ENCODE data around the gene ZNF544. TPM values are rescaled to one million over a fixed set of nuclear protein-coding genes. Genes with fewer than 3 reads are reported as not detected.

Gene ZNF544
- 10 to 100 TPM; 23.7 to 63.5 (median 40.8) TPM for total RNA-seq

- ATAC-seq (replicated peaks in 6 of 8) = peak; percentile 86 to 92 (median 90)
- Histone ChIP-seq H3K27ac (peak within 1 kb of the TSS; percentile 81 to 90), H3K4me3 (peak within 1 kb of the TSS; percentile 46 to 67 (median 57)), H3K4me1 (replicated peaks in 1 of 2) (peaks cover 9 to 11% of the 10 kb centered on the region in 2 donors)
- in situ Hi-C loops (cut with MboI; ENCODE audit: low pct_unique_long_range_greater_than_20kb in 2 of 9, low sequenced_read_pairs in 9 of 9, unreplicated experiment in 9 of 9) = no loop called here
- WGBS, 10 experiments = 2 to 20% (median 2%) methylated on average over 2 to 24 of the region's 62 CpGs; no CpG with 5 or more reads in 7 of the 10 experiments
Observed at GRCh38 chr19:58228585-58229254, at the start of gene ZNF544. ZNF544 (plus strand) TSS chr19:58228914; CDS start chr19:58244024, 15,110 bp downstream.

GRCh38 chr19:58181902-58182576 is 46.7 kb upstream of the ZNF544 start:
- WGBS, 10 experiments = 0 to 74% (median 49%) methylated on average over 1 to 4 of the region's 4 CpGs; no CpG with 5 or more reads in 3 of the 10 experiments
- Histone ChIP-seq H3K4me1 (replicated peaks in 1 of 2) (peaks cover 0 to 6% of the 10 kb centered on the region in 2 donors), H3K4me3 (peak overlapping the region; percentile 85 to 96 (median 93)), H3K27ac (peak overlapping the region; percentile 100)
- no peak for ATAC-seq (replicated peaks in 6 of 8)
- in situ Hi-C loops (cut with MboI; ENCODE audit: low pct_unique_long_range_greater_than_20kb in 2 of 9, low sequenced_read_pairs in 9 of 9, unreplicated experiment in 9 of 9) = no loop called here

DNA sequence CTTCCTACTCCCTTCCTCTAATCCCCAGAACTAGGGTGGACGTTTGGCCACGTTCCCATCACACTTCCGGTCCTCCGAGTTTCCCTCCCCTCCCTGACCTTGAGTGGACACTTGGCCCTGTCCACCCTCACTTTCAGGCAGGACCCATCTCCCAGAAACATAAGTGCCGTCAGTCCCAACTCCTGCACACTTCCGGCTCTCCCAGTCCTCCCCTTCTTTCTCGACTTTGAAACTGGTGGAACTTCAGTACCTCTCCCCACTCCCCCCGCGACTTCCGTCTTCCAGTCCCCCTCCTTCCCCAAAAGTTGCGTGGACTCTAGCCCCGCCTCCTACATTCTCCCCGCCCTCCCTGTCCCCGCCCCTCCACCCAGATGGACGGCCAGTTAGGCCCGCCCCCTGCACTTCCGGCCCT is 46.1 kb upstream of the ZNF544 start:
- Histone ChIP-seq H3K27ac (peak overlapping the region; percentile 100), H3K4me3 (peak overlapping the region; percentile 85 to 96 (median 93)), H3K4me1 (replicated peaks in 1 of 2) (peaks cover 0 to 6% of the 10 kb centered on the region in 2 donors)
- no peak for ATAC-seq (replicated peaks in 6 of 8)
- WGBS, 10 experiments = 23 to 80% (median 48%) methylated on average over 2 to 6 of the region's 17 CpGs; no CpG with 5 or more reads in 7 of the 10 experiments
- in situ Hi-C loops (cut with MboI; ENCODE audit: low pct_unique_long_range_greater_than_20kb in 2 of 9, low sequenced_read_pairs in 9 of 9, unreplicated experiment in 9 of 9) = no loop called here

- Histone ChIP-seq H3K4me3 (peak within 1 kb of the TSS; percentile 85 to 96 (median 93)), H3K27ac (peak within 1 kb of the TSS; percentile 100), H3K4me1 (replicated peaks in 1 of 2) (peaks cover 0 to 6% of the 10 kb centered on the region in 2 donors)
- WGBS, 10 experiments = 1 to 2% (median 2%) methylated on average over 10 to 17 of the region's 80 CpGs; no CpG with 5 or more reads in 7 of the 10 experiments
- ATAC-seq (replicated peaks in 6 of 8) = peak; percentile 77 to 93 (median 90)
- in situ Hi-C loops (cut with MboI; ENCODE audit: low pct_unique_long_range_greater_than_20kb in 2 of 9, low sequenced_read_pairs in 9 of 9, unreplicated experiment in 9 of 9) = no loop called here
Observed at GRCh38 chr19:58182989-58183816, 45.5 kb upstream of the ZNF544 start, which contains the start of gene ZNF274. ZNF274 (plus strand) TSS chr19:58183061; CDS start chr19:58183966, 905 bp downstream.

DNA sequence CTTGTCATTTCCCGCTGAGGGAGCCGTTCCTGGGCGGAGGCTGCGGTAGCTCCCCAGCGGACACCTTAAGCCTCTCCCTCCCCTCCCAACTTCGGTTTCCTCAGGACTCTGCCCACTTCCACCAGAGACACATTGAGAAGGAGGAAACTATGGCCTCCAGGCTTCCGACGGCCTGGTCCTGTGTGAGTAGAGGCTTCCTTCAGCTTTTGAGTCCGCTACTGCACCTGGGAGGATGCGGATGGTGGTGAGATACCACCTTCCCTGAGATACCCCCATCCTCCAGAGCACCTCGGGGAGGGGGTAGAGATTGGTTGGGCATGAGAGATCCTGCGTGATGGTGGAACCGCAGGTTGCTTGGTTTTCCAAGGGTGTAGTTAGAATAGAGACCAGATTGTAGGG is 44.9 kb upstream of the ZNF544 start:
- peak overlapping the region; percentile 85 to 96 (median 93) for H3K4me3 ChIP-seq
- H3K4me1 ChIP-seq (replicated peaks in 1 of 2) = peaks cover 0 to 6% of the 10 kb centered on the region in 2 donors
- no peak for ATAC-seq (replicated peaks in 6 of 8)
- 0 to 70% (median 23%) methylated on average over 1 to 6 of the region's 13 CpGs; no CpG with 5 or more reads in 6 of the 10 experiments for WGBS, 10 experiments
- in situ Hi-C loops (cut with MboI; ENCODE audit: low pct_unique_long_range_greater_than_20kb in 2 of 9, low sequenced_read_pairs in 9 of 9, unreplicated experiment in 9 of 9) = no loop called here
- peak overlapping the region; percentile 100 for H3K27ac ChIP-seq

DNA sequence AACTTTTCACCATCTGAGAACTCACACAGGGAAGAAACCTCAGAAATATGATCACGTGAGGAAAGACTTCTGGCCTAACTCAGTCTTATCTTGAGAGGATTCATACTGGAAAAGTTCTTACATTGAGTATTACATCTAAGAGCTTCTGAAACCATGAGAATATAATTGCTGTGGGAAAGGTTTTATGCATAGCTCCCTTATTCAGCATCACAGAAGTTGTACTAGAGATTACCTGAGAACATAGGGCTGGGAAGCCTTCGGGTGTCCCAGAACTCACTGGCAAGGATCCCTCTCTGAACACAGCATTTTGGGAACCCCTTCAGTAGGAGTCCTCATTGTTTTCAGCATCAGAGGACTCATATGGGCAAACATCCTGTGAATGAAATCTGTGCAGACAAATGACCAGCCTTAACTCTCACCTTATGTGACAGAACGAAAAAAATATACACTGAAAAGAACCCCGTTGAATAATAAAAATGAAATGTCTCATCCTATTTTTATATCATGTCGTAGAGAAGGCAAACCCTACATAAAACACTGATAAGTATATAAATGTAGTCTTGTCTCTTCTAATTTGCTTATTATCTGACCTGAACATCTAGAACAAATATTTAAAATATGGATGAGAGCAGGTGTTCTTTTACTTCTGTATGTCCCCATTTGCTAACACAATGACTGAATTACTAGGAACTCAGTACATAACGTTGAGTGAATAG is 31.7 kb upstream of the ZNF544 start:
- WGBS, 10 experiments = 56 to 100% (median 81%) methylated on average over 1 to 6 of the region's 6 CpGs
- Histone ChIP-seq H3K27ac (no peak overlapping the region), H3K4me3 (no peak overlapping the region), H3K4me1 (replicated peaks in 1 of 2) (no peaks in the 10 kb centered on the region)
- no peak for ATAC-seq (replicated peaks in 6 of 8)
- in situ Hi-C loops (cut with MboI; ENCODE audit: low pct_unique_long_range_greater_than_20kb in 2 of 9, low sequenced_read_pairs in 9 of 9, unreplicated experiment in 9 of 9) = no loop called here

GRCh38 chr19:58203814-58204475 is 24.8 kb upstream of the ZNF544 start:
- WGBS, 10 experiments = 65 to 100% (median 87%) methylated on average over 1 to 15 of the region's 49 CpGs; no CpG with 5 or more reads in 1 of the 10 experiments
- ATAC-seq (replicated peaks in 6 of 8) = no peak
- no peak overlapping the region for H3K4me3 ChIP-seq
- no peaks in the 10 kb centered on the region for H3K4me1 ChIP-seq (replicated peaks in 1 of 2)
- in situ Hi-C loops (cut with MboI; ENCODE audit: low pct_unique_long_range_greater_than_20kb in 2 of 9, low sequenced_read_pairs in 9 of 9, unreplicated experiment in 9 of 9) = no loop called here
- no peak overlapping the region for H3K27ac ChIP-seq

DNA sequence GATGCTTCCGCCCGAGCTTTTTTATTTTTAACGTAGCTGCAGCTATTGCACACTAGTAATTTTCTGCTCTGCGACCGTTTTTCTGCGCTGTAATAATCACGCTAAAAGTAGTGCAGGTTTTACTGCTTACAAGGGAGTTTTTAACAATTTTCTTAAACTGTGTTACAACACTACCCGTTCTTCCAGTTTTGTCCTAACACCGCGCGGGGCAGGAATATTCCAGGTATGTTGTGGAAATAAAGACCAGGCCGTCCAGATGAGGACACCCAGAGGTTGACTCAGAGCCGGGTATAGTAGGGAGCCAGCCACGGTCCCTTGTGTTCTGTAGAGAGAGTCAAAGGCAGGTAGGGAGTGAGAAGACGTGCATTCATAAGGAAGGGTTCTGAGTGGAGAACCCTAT is 24.1 kb upstream of the ZNF544 start:
- H3K27ac ChIP-seq = no peak overlapping the region
- no peaks in the 10 kb centered on the region for H3K4me1 ChIP-seq (replicated peaks in 1 of 2)
- in situ Hi-C loops (cut with MboI; ENCODE audit: low pct_unique_long_range_greater_than_20kb in 2 of 9, low sequenced_read_pairs in 9 of 9, unreplicated experiment in 9 of 9) = no loop called here
- ATAC-seq (replicated peaks in 6 of 8) = no peak
- no peak overlapping the region for H3K4me3 ChIP-seq
- WGBS, 10 experiments = 45 to 100% (median 95%) methylated on average over 1 to 11 of the region's 15 CpGs; no CpG with 5 or more reads in 2 of the 10 experiments

- H3K4me3 ChIP-seq = no peak overlapping the region
- H3K27ac ChIP-seq = no peak overlapping the region
- in situ Hi-C loops (cut with MboI; ENCODE audit: low pct_unique_long_range_greater_than_20kb in 2 of 9, low sequenced_read_pairs in 9 of 9, unreplicated experiment in 9 of 9) = no loop called here
- no peaks in the 10 kb centered on the region for H3K4me1 ChIP-seq (replicated peaks in 1 of 2)
- ATAC-seq (replicated peaks in 6 of 8) = peak in 3 of 8 experiments; percentile 7 to 22 (median 12)
- 77 to 100% (median 96%) methylated on average over 2 to 3 of the region's 8 CpGs; no CpG with 5 or more reads in 6 of the 10 experiments for WGBS, 10 experiments
Observed at GRCh38 chr19:58209577-58209976, 19.1 kb upstream of the ZNF544 start.

GRCh38 chr19:58212336-58213074 is 16.2 kb upstream of the ZNF544 start:
- Histone ChIP-seq H3K4me3 (no peak overlapping the region), H3K27ac (no peak overlapping the region), H3K4me1 (replicated peaks in 1 of 2) (no peaks in the 10 kb centered on the region)
- WGBS, 10 experiments = 89 to 99% (median 94%) methylated on average over 2 to 14 of the region's 17 CpGs
- peak in 2 of 8 experiments; percentile 9 to 17 for ATAC-seq (replicated peaks in 6 of 8)
- in situ Hi-C loops (cut with MboI; ENCODE audit: low pct_unique_long_range_greater_than_20kb in 2 of 9, low sequenced_read_pairs in 9 of 9, unreplicated experiment in 9 of 9) = no loop called here

GRCh38 chr19:58213075-58213369 is 15.7 kb upstream of the ZNF544 start:
- WGBS, 10 experiments = 86 to 100% (median 93%) methylated on average over 1 of the region's 1 CpG; no CpG with 5 or more reads in 6 of the 10 experiments
- no peak for ATAC-seq (replicated peaks in 6 of 8)
- Histone ChIP-seq H3K27ac (no peak overlapping the region), H3K4me1 (replicated peaks in 1 of 2) (no peaks in the 10 kb centered on the region), H3K4me3 (no peak overlapping the region)
- in situ Hi-C loops (cut with MboI; ENCODE audit: low pct_unique_long_range_greater_than_20kb in 2 of 9, low sequenced_read_pairs in 9 of 9, unreplicated experiment in 9 of 9) = no loop called here
